Activated CD8-positive, alpha-beta T cell treated with anti-CD3 and anti-CD28 coated beads for 36 hours (primary cell): Measurements from ENCODE around the gene TBC1D16. TPM values are rescaled to one million over a fixed set of nuclear protein-coding genes. Genes with fewer than 3 reads are reported as not detected.

Experiments used
- ATAC-seq: fragments of 200-7000 bp; cut with Tn5 transposase; one replicate; pipeline ENCODE4 v1.10.0; 2021; ENCODE audit warnings: mild to moderate bottlenecking, moderate library complexity
- CTCF ChIA-PET: fragments of 350-600 bp; sonication (Branson Sonifier 250); formaldehyde crosslinking; loops from one replicate; lab custom pipeline; 2021; ENCODE audit warnings: antibody characterized with exemption; lab: Charles Lee
- POLR2A ChIA-PET: fragments of 350-600 bp; sonication (Branson Sonifier 250); formaldehyde crosslinking; loops from one replicate; lab custom pipeline; 2021; ENCODE audit warnings: antibody characterized with exemption; lab: Charles Lee
- DNase-seq: peaks from one replicate; pipeline ENCODE4 v3.0.0-alpha.2; 2020
- H3K27ac Mint-ChIP-seq: one replicate; pipeline ENCODE4 v1.8.0; 2021; ENCODE audit warnings: mild to moderate bottlenecking, mixed read lengths
- H3K27me3 Mint-ChIP-seq: one replicate; pipeline ENCODE4 v1.8.0; 2021; ENCODE audit warnings: mixed read lengths
- H3K36me3 Mint-ChIP-seq: one replicate; pipeline ENCODE4 v1.8.0; 2021; ENCODE audit warnings: low read depth, mixed read lengths
- H3K4me1 Mint-ChIP-seq: one replicate; pipeline ENCODE4 v1.8.0; 2021; ENCODE audit warnings: low read depth, mixed read lengths
- H3K4me3 Mint-ChIP-seq: one replicate; pipeline ENCODE4 v1.8.0; 2021; ENCODE audit warnings: mild to moderate bottlenecking, moderate library complexity, mixed read lengths
- H3K9me3 Mint-ChIP-seq: one replicate; pipeline ENCODE4 v1.8.0; 2021; ENCODE audit warnings: mixed read lengths
- intact Hi-C: fragments of 100-400 bp; cut with micrococcal nuclease; formaldehyde crosslinking; loops from one replicate; pipeline ENCODE4 v1.10.0; 2022
- total RNA-seq, 2 experiments: library from RNA; stranded (reverse); gene quantifications; one replicate each; pipeline ENCODE4 v1.2.3, GENCODE V29; 2021
- TF ChIP-seq, protein P1 (sequence below): fragments of 200-600 bp; IDR thresholded peaks from one replicate; pipeline ENCODE4 v1.8.0; 2022; ENCODE audit warnings: antibody characterized with exemption, mild to moderate bottlenecking

Gene TBC1D16
- total RNA-seq, 2 experiments from 2014 or later, result 9.6 to 12.0 TPM

- ChIA-PET POLR2A (no interaction called here), CTCF (interaction anchor here (1.7 to 1.8 kb wide), 2 partner anchors 18 to 56 kb away, joined by 5 read pairs; no protein-coding TSS in a partner anchor)
- Mint-ChIP-seq H3K9me3 (no peaks in the 10 kb centered on the region), H3K36me3 (no peaks in the 10 kb centered on the region), H3K27ac (no peak overlapping the region), H3K4me1 (no peaks in the 10 kb centered on the region), H3K4me3 (no peak overlapping the region), H3K27me3 (peaks cover 2% of the 10 kb centered on the region)
- intact Hi-C loops, result no loop called here
- no peak for DNase-seq
- no peak for ATAC-seq
- TF ChIP-seq, protein P1, sequence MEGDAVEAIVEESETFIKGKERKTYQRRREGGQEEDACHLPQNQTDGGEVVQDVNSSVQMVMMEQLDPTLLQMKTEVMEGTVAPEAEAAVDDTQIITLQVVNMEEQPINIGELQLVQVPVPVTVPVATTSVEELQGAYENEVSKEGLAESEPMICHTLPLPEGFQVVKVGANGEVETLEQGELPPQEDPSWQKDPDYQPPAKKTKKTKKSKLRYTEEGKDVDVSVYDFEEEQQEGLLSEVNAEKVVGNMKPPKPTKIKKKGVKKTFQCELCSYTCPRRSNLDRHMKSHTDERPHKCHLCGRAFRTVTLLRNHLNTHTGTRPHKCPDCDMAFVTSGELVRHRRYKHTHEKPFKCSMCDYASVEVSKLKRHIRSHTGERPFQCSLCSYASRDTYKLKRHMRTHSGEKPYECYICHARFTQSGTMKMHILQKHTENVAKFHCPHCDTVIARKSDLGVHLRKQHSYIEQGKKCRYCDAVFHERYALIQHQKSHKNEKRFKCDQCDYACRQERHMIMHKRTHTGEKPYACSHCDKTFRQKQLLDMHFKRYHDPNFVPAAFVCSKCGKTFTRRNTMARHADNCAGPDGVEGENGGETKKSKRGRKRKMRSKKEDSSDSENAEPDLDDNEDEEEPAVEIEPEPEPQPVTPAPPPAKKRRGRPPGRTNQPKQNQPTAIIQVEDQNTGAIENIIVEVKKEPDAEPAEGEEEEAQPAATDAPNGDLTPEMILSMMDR, result no peak
These were observed 29.0 kb upstream of the TBC1D16 start for GRCh38 chr17:80064696-80065095.

DNA sequence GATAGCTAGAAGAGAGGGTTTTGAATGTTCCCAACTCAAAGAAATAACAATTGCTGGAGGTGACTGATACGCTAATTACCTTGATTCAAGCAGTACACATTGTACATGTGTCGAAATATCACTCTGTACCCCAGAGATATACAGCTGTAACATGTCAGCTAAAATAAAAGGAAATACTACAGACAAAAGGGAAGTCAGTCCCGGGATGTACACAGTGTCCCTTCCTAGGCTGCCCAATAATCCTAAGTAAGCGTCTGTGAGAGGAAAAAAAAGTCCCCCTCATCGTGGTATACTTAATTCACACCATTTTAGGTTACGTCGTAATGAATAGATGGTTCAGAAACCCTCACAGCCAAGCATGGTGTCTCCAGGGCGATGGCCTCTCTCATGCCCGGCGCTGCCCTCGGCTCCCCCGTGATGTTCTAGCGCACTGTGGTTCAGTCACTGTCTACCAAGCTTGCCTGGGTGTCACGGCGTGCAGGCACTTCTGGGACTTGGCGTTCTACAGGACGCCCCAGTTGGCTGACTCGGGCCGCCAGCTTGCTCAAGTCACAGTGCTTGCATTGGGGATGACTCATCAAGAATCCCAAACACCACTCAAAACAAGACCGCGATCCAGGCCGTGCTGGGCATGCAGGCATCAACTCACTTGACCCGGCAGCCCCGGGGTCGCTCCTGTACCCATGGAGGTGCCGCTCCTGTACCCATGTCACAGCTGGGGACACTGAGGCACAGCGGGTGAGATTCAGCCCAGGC, 28.3 kb upstream of the TBC1D16 start:
- intact Hi-C loops, result no loop called here
- no peak overlapping the region for H3K27ac Mint-ChIP-seq
- H3K4me1 Mint-ChIP-seq, result no peaks in the 10 kb centered on the region
- TF ChIP-seq, protein P1, result no peak
- POLR2A ChIA-PET, result no interaction called here
- CTCF ChIA-PET, result interaction anchor here (1.7 to 1.8 kb wide), 2 partner anchors 18 to 56 kb away, joined by 5 read pairs; no protein-coding TSS in a partner anchor
- H3K9me3 Mint-ChIP-seq, result no peaks in the 10 kb centered on the region
- H3K27me3 Mint-ChIP-seq, result peaks cover 2% of the 10 kb centered on the region
- ATAC-seq (no peak), DNase-seq (no peak)
- no peaks in the 10 kb centered on the region for H3K36me3 Mint-ChIP-seq
- H3K4me3 Mint-ChIP-seq, result no peak overlapping the region

GRCh38 chr17:80061421-80061820, 25.7 kb upstream of the TBC1D16 start:
- Mint-ChIP-seq H3K27ac (no peak overlapping the region), H3K36me3 (no peaks in the 10 kb centered on the region), H3K4me3 (no peak overlapping the region), H3K27me3 (no peaks in the 10 kb centered on the region), H3K9me3 (no peaks in the 10 kb centered on the region), H3K4me1 (no peaks in the 10 kb centered on the region)
- TF ChIP-seq, protein P1, result no peak
- DNase-seq (no peak), ATAC-seq (no peak)
- POLR2A ChIA-PET, result no interaction called here
- intact Hi-C loops, result no loop called here
- CTCF ChIA-PET, result no interaction called here

GRCh38 chr17:80060644-80061043, 25.0 kb upstream of the TBC1D16 start:
- H3K36me3 Mint-ChIP-seq, result no peaks in the 10 kb centered on the region
- H3K9me3 Mint-ChIP-seq, result no peaks in the 10 kb centered on the region
- ATAC-seq, result no peak
- POLR2A ChIA-PET, result no interaction called here
- intact Hi-C loops, result no loop called here
- no peaks in the 10 kb centered on the region for H3K27me3 Mint-ChIP-seq
- H3K27ac Mint-ChIP-seq, result no peak overlapping the region
- no peak overlapping the region for H3K4me3 Mint-ChIP-seq
- no peak for DNase-seq
- no peaks in the 10 kb centered on the region for H3K4me1 Mint-ChIP-seq
- CTCF ChIA-PET, result interaction anchor here (1.6 kb wide), 1 partner anchor 22 kb away, joined by 3 read pairs; no protein-coding TSS in a partner anchor
- TF ChIP-seq, protein P1, result no peak

DNA sequence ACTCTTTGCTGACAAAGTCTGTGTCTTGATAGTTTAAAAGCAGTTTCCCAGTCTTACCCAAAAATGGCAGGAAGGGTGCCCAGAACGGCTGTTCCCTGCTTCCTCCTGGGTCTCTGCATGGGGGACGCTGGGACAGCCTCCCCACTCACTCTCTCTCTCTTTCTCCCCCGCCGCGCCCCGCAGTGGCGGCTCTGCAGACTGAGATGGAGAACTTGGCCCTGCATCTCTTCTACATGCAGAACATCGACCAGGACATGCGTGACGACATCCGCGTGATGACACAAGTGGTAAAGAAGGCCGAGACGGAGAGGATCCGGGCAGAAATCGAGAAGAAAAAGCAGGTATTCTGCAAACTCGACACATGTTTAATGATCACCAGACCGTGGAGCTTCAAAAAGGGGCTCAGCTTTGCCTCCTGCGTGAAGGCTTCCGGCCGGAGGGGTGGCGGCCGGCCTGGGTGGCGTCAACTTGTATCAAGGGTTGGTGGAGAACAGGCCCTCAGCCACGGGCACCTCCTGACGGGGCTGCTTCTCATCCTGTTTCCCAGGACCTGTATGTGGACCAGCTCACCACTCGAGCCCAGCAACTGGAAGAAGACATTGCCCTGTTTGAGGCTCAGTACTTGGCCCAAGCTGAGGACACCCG, 22.8 kb upstream of the TBC1D16 start:
- Mint-ChIP-seq H3K4me3 (no peak overlapping the region), H3K36me3 (no peaks in the 10 kb centered on the region), H3K4me1 (no peaks in the 10 kb centered on the region), H3K9me3 (no peaks in the 10 kb centered on the region), H3K27ac (no peak overlapping the region), H3K27me3 (no peaks in the 10 kb centered on the region)
- intact Hi-C loops, result no loop called here
- TF ChIP-seq, protein P1, result no peak
- no peak for DNase-seq
- ChIA-PET CTCF (interaction anchor here (1.8 kb wide), 1 partner anchor 50 kb away, joined by 5 read pairs; no protein-coding TSS in a partner anchor), POLR2A (no interaction called here)
- ATAC-seq, result no peak
